Mucosa of stomach (tissue), 1 donor: ENCODE data around the gene POLN.

ENCODE experiments used
- H3K27me3 ChIP-seq: one replicate; pipeline ENCODE4 v1.7.0; 2013; ENCODE audit warnings: mild to moderate bottlenecking, low read length; ENCODE audit not compliant: control insufficient read depth, insufficient read depth
- H3K36me3 ChIP-seq: one replicate; pipeline ENCODE4 v1.7.0; 2013; ENCODE audit warnings: low read length; ENCODE audit not compliant: control insufficient read depth, insufficient read depth
- H3K4me1 ChIP-seq: one replicate; pipeline ENCODE4 v1.7.0; 2013; ENCODE audit warnings: mild to moderate bottlenecking, low read length; ENCODE audit not compliant: control insufficient read depth, insufficient read depth
- H3K4me3 ChIP-seq: one replicate; pipeline ENCODE4 v1.7.0; 2013; ENCODE audit warnings: low read length
- H3K9ac ChIP-seq: one replicate; pipeline ENCODE4 v1.7.0; 2013; ENCODE audit warnings: mild to moderate bottlenecking, low read length, moderate library complexity
- H3K9me3 ChIP-seq: one replicate; pipeline ENCODE4 v1.7.0; 2013; ENCODE audit warnings: mild to moderate bottlenecking, low read length, moderate library complexity; ENCODE audit not compliant: control insufficient read depth
- donor health status: Pancreatic carcinoma.

The POLN gene

DNA sequence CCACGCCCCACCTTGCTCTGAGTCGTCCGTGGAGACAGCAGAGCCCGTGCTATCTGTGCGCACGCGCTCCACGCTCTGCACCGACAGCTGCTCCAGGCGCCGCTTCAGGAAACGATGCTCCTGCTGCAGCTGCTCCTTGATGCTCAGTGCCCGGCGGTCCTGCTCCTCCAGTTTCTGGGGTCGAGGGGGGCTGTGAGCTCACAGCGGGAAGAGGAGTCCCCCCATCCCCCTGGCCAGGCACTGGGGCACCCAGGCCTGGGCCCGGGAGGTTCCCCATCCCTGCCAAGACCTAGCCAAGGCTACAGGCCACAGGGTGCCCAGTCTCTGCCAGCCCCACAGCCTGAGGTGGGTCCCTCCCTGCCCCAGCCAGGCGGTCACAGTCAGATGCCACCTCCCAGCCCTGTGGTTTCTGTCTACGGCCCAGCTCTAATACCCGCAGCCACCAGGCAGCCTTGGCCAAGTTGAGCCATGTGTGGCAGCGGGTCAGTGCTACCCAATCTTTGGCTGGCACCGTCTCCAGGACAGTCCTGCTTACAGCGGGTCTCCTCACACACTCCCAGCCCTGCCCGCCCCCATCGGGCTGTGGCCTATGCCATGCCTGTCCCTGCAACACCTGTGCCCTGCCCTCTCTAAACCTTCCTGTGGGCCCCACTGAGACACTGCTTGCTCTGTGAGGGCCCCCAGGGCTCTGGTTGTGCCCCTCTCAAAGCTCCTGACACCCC is 9.3 kb upstream of the POLN start:
- Histone ChIP-seq H3K4me3 (no peak overlapping the region), H3K9ac (no peak overlapping the region), H3K27me3 (no peaks in the 10 kb centered on the region), H3K4me1 (peaks cover 6% of the 10 kb centered on the region), H3K9me3 (no peaks in the 10 kb centered on the region), H3K36me3 (peaks cover 4% of the 10 kb centered on the region)

- Histone ChIP-seq H3K27me3 (no peaks in the 10 kb centered on the region), H3K9me3 (no peaks in the 10 kb centered on the region), H3K9ac (no peak overlapping the region), H3K36me3 (peaks cover 4% of the 10 kb centered on the region), H3K4me1 (no peaks in the 10 kb centered on the region), H3K4me3 (no peak overlapping the region)
Measured at GRCh38 chr4:2250357-2251072, 8.6 kb upstream of the POLN start.

- Histone ChIP-seq H3K36me3 (peaks cover 4% of the 10 kb centered on the region), H3K4me1 (no peaks in the 10 kb centered on the region), H3K9ac (no peak overlapping the region), H3K27me3 (no peaks in the 10 kb centered on the region), H3K9me3 (no peaks in the 10 kb centered on the region), H3K4me3 (no peak overlapping the region)
Measured at GRCh38 chr4:2249526-2250356, 7.8 kb upstream of the POLN start.

DNA sequence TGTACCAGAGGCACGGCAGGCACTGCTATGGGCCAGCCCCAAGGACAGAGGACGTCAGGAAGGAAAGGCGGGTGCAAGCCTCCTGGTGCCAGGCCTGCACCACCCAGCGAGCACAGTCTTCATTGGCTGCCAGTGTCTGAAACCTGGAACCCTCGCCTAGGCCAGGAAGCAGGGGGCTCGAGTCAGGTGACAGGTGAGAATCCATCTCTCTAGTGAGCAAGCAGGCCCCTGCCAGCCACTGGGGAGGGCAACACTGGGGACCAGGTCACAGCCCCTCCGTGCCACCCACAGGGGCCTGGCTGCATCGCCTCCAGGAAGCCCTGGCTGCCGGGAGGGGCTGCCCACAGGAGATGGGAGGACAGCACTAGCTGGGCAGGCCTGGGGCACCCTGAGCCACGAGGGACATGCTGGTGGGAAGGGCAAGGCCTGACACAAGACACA is 6.9 kb upstream of the POLN start:
- peaks cover 4% of the 10 kb centered on the region for H3K36me3 ChIP-seq
- H3K4me1 ChIP-seq = peaks cover 3% of the 10 kb centered on the region
- H3K27me3 ChIP-seq = no peaks in the 10 kb centered on the region
- no peaks in the 10 kb centered on the region for H3K9me3 ChIP-seq
- no peak overlapping the region for H3K4me3 ChIP-seq
- no peak overlapping the region for H3K9ac ChIP-seq

GRCh38 chr4:2248044-2248780 is 6.3 kb upstream of the POLN start:
- Histone ChIP-seq H3K4me1 (peaks cover 7% of the 10 kb centered on the region), H3K9ac (no peak overlapping the region), H3K9me3 (no peaks in the 10 kb centered on the region), H3K36me3 (peaks cover 4% of the 10 kb centered on the region), H3K4me3 (no peak overlapping the region), H3K27me3 (no peaks in the 10 kb centered on the region)

GRCh38 chr4:2247128-2248043 is 5.5 kb upstream of the POLN start:
- Histone ChIP-seq H3K36me3 (peaks cover 4% of the 10 kb centered on the region), H3K4me3 (no peak overlapping the region), H3K9me3 (no peaks in the 10 kb centered on the region), H3K4me1 (peaks cover 7% of the 10 kb centered on the region), H3K27me3 (no peaks in the 10 kb centered on the region), H3K9ac (no peak overlapping the region)

DNA sequence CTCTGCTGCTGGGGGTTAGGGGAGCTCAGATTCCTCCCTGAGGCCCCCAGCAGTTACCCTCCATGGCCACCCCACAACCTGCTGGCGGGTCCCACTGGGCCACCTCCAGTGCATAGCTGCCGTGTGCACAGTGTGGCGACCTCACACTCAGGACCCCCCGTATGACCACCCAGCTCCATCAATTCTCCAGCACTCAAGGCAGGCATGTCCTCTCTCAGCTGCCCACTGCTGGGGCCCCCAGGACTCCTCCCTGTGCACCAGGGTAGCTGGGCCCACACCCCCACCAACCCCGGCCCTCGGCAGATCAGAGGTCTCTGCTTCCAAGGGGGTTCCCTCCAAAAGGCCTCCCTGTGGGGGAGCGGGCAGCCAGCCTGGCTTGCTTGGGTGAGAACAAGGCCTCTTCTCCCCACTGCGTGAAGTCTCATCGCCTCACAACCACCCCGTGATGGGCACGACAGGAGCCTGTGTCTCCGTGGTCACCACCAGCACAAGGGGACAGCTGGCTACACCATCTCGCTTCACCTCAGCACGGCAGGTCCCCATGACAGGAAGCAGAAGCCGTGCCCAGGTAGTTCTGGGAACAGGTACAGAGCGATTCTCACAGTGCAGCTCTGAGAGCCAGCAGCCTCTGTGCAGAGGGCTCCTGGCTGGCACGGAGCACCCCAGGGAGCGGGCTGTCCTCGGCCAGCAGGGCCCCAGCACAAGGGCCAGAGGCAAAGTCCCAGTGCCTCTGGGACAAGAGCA is 4.6 kb upstream of the POLN start:
- Histone ChIP-seq H3K9me3 (no peaks in the 10 kb centered on the region), H3K36me3 (peaks cover 4% of the 10 kb centered on the region), H3K4me3 (no peak overlapping the region), H3K9ac (no peak overlapping the region), H3K27me3 (no peaks in the 10 kb centered on the region), H3K4me1 (peaks cover 7% of the 10 kb centered on the region)

- Histone ChIP-seq H3K27me3 (no peaks in the 10 kb centered on the region), H3K4me3 (no peak overlapping the region), H3K4me1 (peaks cover 7% of the 10 kb centered on the region), H3K9me3 (no peaks in the 10 kb centered on the region), H3K9ac (no peak overlapping the region), H3K36me3 (peaks cover 4% of the 10 kb centered on the region)
Measured at GRCh38 chr4:2245787-2246275, 3.9 kb upstream of the POLN start.

DNA sequence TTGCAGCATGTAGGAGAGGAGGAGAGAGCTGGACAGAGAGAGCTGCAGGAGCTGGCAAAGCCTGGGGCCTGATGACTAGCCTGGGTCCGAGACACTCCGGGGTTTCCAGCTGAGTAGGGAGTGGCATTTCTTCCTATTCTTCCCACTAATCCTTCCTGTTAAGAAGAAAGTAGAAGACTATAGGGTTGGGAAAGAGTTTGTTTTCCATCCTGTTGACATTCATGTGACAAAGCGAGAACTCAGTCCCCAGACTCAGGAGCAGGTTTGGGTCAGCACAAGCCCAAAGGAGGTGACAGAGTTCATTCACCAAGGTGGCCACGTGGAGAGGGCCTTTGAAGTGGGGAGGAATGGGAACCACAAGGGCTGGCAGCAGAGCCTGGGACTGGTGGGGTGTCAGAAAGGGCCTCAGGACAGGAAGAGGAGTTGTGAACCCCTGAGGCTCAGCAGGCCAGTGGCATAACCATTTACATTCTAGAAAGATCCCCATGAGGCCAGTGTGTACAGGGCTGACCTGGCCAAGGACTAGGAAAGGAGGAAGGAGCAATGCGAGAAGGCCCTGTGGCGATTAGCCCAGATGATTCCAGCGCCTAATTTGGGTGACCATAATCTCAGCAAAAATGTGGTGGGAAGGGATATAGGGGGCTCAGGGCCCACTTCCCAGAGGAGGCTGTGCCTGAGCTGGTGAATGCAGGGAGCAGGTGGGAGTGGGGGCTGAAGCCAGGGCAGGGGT is 3.3 kb upstream of the POLN start:
- Histone ChIP-seq H3K9ac (no peak overlapping the region), H3K4me3 (no peak overlapping the region), H3K9me3 (no peaks in the 10 kb centered on the region), H3K27me3 (no peaks in the 10 kb centered on the region), H3K36me3 (peaks cover 3% of the 10 kb centered on the region), H3K4me1 (peaks cover 7% of the 10 kb centered on the region)
